Erythroblast (primary cell): ENCODE results near the gene AGMO.

ENCODE experiments used
- GATA1 ChIP-seq: IDR thresholded peaks from 2 replicates; pipeline ENCODE4 v1.6.1; 2011; ENCODE audit warnings: low read depth, mild to moderate bottlenecking, control low read depth, low read length, moderate library complexity
- POLR2A ChIP-seq: IDR thresholded peaks from 2 replicates; pipeline ENCODE4 v1.6.1; 2011; ENCODE audit warnings: mild to moderate bottlenecking, low read length

- no peak for TF ChIP-seq POLR2A
- TF ChIP-seq GATA1 = no peak
Observed at GRCh38 chr7:15430191-15430590, 131.6 kb downstream of the AGMO start.
